CD4-positive, alpha-beta T cell treated with Interleukin-2 at 100 ng/mL for 4 hours (primary cell): ENCODE measurements around the gene MYD88.

ENCODE experiments used
- DNase-seq: peaks from one replicate; pipeline ENCODE4 v3.0.0-alpha.2; 2020; ENCODE audit warnings: low spot score

MYD88 gene

GRCh38 chr3:38165722-38166387 is 27.4 kb downstream of the MYD88 start:
- DNase-seq, result no peak

- DNase-seq, result no peak
Measured at GRCh38 chr3:38167591-38167990, 29.1 kb downstream of the MYD88 start.

GRCh38 chr3:38168151-38169026 is 29.9 kb downstream of the MYD88 start:
- no peak for DNase-seq

GRCh38 chr3:38169027-38169317 is 30.5 kb downstream of the MYD88 start:
- DNase-seq, result peak; percentile 27

GRCh38 chr3:38170722-38171121 is 32.3 kb downstream of the MYD88 start:
- no peak for DNase-seq

- DNase-seq, result no peak
Measured at GRCh38 chr3:38171622-38172021, 33.2 kb downstream of the MYD88 start.

- no peak for DNase-seq
Measured at GRCh38 chr3:38173834-38174418, 35.5 kb downstream of the MYD88 start.

- DNase-seq, result no peak
Measured at GRCh38 chr3:38177181-38177580, 38.7 kb downstream of the MYD88 start.

GRCh38 chr3:38186781-38187180 is 48.3 kb downstream of the MYD88 start:
- no peak for DNase-seq

- no peak for DNase-seq
Measured at GRCh38 chr3:38190481-38190881, 52.0 kb downstream of the MYD88 start.
